ES-I3 (cell line): ENCODE results near the gene ZNF662.

ENCODE experiments used
- H3K36me3 ChIP-seq: 2 replicates; pipeline ENCODE4 v1.6.1; 2013; ENCODE audit warnings: mild to moderate bottlenecking, low read length, control low read depth, moderate library complexity; ENCODE audit not compliant: insufficient read depth
- H3K4me1 ChIP-seq: 2 replicates; pipeline ENCODE4 v1.6.1; 2013; ENCODE audit warnings: mild to moderate bottlenecking, control low read depth, low read length; ENCODE audit not compliant: insufficient read depth
- H3K9ac ChIP-seq: 2 replicates; pipeline ENCODE4 v1.6.1; 2013; ENCODE audit warnings: low read depth, mild to moderate bottlenecking, low read length, moderate library complexity
- H3K9me3 ChIP-seq: 2 replicates; pipeline ENCODE4 v1.6.1; 2013; ENCODE audit warnings: mild to moderate bottlenecking, low read length, moderate library complexity; ENCODE audit not compliant: control insufficient read depth, insufficient read depth

Gene ZNF662

DNA sequence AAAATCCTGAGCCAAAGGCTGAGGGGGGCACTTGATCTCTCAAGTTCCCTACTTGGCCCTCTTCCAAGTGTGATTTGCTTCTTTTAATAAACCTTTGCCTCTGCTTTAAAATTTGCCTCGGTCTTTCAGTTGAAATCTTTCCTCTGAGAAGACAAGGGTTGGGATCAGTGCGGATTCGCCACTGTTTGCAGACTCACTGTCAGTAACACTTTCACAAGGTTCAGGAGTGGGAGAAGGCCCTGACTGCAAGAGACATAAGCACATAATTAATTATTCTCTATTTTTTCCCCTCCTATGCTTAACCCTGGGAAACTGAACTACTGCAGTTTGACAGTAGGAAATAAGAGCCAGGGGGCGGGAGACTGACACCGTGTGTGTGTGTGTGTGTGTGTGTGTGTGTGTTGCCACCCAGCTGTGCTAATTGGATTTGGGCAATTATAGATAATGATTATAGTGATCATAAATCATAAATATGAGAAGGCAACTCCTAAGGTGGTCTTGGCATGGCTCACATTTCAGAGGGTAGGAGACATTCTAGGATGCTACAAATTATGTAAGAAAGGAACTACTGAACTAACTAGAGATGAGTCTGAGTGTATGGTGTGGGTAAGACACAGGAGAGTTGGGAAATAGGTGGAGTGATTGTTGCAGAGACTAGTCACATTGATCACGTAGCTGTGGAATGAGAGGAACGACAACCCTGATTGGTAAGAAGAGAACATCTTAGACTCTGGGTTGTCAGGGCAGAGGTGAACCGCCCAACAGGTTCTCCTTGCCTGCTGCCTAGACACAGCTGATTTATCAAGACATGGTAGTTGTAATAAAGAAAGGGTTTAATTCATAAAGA is 5.5 kb upstream of the ZNF662 start:
- no peaks in the 10 kb centered on the region for H3K36me3 ChIP-seq
- H3K9me3 ChIP-seq: no peaks in the 10 kb centered on the region; the same call in 1 of the 2 replicates
- peaks cover 3% of the 10 kb centered on the region for H3K4me1 ChIP-seq
- no peak overlapping the region for H3K9ac ChIP-seq

DNA sequence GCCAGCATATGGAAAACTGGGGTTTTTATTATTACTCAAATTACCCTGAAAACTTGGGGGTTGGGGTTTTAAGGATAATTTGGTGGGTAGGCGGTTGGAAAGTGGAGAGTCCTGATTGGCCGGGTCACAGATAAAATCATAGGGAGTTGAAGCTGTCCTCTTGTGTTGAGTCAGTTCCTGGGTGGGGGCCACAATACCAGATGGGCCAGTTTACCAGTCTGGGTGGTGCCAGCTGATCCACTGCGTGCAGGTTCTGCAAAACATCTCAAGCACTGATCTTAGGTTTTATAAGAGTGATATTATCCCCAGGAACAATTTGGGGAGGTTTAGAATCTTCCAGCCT is 4.9 kb upstream of the ZNF662 start:
- no peaks in the 10 kb centered on the region; the same call in 1 of the 2 replicates for H3K9me3 ChIP-seq
- no peaks in the 10 kb centered on the region for H3K4me1 ChIP-seq
- H3K9ac ChIP-seq: no peak overlapping the region
- H3K36me3 ChIP-seq: no peaks in the 10 kb centered on the region

DNA sequence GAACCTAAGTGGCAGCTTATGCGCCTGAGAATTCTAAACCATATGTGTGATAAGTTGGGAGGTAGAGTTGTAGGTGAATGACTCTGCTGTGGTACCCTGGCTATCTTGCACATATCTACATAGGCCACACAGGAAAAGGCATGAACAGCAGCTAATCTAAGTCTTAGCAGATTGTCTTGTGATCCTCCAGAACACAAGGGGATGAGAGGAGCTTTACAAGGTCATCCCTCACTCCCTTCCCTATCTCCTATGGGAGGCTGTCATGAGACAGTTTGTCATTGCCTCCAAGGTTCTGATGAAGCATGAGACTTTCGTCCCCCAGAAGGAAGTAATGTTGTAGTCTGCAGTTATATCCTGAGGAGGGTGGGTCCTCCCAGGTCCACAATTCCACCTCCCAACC is 3.7 kb upstream of the ZNF662 start:
- Histone ChIP-seq H3K9ac (no peak overlapping the region), H3K9me3 (no peaks in the 10 kb centered on the region; the same call in 1 of the 2 replicates), H3K4me1 (no peaks in the 10 kb centered on the region), H3K36me3 (no peaks in the 10 kb centered on the region)

DNA sequence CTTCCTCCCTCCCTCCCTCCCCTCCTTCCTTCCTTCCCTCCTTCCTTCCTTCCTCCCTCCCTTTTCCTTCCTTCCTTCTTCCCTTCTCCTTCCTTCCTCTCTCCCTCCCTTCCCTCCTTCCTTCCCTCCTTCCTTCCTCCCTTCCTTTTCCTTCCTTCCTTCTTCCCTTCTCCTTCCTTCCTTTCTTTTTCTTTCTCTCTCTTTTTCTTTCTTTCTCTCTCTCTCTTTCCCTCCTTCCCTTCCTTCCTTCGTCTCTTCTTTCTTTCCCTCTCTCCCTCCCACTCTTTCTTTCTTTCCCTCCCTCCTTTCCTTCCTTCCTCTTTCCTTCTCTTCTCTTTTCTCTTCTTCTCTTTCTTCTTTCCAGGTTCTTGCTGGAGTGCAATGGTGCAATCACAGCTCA is 1.9 kb upstream of the ZNF662 start:
- Histone ChIP-seq H3K4me1 (no peaks in the 10 kb centered on the region), H3K9ac (no peak overlapping the region), H3K36me3 (no peaks in the 10 kb centered on the region), H3K9me3 (no peaks in the 10 kb centered on the region; the same call in 1 of the 2 replicates)

DNA sequence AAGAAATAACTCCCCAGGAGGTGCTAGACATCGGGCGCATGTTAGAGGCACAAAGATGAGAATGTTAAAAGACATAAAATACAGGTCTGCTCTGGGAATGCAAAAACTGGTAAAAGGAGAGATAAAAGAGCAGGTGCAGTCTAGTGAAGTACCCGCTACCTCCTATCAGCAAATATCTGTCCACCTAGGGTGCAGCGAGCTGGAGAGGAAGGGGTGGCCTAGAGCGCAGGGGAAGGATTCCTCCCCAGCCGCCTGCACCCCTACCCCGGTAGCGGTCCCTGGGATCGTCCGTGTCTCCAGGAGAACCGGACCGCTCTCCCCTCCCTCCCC is 237 bp upstream of the ZNF662 start:
- H3K9me3 ChIP-seq: no peaks in the 10 kb centered on the region; the same call in 1 of the 2 replicates
- H3K4me1 ChIP-seq: no peaks in the 10 kb centered on the region
- no peaks in the 10 kb centered on the region for H3K36me3 ChIP-seq
- no peak overlapping the region for H3K9ac ChIP-seq

DNA sequence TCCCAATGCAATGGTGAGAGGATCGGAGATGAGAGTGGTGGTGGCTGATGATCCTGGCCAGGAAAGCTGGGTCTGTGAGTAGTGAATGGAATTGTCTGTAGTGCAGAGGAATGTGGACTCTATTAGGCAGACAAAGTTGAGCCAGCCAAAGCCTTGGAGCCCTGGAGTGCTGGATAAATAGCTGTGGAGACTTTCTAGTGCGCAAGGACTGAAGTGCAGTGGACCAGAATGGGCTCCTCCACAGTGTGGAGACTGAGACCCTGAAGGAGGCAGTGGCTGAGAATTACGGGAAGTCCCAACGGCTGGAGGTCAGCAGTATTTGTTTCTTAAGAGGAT is 874 bp downstream of the ZNF662 start:
- Histone ChIP-seq H3K4me1 (no peaks in the 10 kb centered on the region), H3K9ac (no peak overlapping the region), H3K36me3 (no peaks in the 10 kb centered on the region; the same call in 1 of the 2 replicates), H3K9me3 (no peaks in the 10 kb centered on the region; the same call in 1 of the 2 replicates)

DNA sequence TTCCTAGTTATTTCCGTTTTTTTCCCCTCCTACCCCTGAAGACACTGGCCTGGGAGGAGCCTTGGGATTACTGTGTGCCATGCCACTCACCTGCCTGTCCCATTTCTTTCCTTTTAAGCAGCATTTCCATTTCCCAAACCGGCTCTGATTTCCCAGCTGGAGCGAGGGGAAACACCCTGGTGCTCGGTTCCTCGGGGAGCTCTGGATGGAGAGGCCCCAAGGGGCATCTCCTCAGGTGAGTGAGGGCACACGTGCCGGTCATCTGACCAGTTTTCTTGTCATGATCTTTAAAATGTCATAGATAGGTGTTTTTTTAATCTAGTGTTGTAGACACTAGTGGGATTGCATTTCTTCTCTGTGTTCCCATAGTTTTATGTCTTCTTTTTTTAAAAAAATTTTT is 2.7 kb downstream of the ZNF662 start:
- Histone ChIP-seq H3K36me3 (no peaks in the 10 kb centered on the region; the same call in 1 of the 2 replicates), H3K9me3 (peaks cover 2% of the 10 kb centered on the region; the same call in 1 of the 2 replicates), H3K4me1 (no peaks in the 10 kb centered on the region), H3K9ac (no peak overlapping the region)

DNA sequence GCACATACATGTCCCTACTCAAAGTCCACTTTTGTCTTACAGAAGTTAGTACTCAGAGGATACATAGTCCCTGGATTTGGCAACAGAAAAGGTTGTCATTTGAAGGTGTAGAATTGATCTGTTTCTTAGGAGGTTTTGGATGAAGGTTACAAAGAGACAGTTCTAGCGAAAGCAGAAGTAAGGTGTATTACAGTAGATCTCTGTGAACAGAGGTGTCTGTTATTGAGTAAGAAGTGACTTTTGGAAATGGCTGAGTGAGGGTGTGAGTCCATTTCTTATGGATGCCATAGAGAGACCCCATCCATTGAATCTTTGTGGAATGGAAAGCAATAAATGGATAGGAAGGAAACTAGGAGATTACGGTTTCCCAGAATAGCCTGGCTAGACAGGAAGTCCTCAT is 5.6 kb downstream of the ZNF662 start:
- no peak overlapping the region for H3K9ac ChIP-seq
- H3K36me3 ChIP-seq: no peaks in the 10 kb centered on the region; the same call in 1 of the 2 replicates
- H3K4me1 ChIP-seq: no peaks in the 10 kb centered on the region
- peaks cover 23% of the 10 kb centered on the region for H3K9me3 ChIP-seq

DNA sequence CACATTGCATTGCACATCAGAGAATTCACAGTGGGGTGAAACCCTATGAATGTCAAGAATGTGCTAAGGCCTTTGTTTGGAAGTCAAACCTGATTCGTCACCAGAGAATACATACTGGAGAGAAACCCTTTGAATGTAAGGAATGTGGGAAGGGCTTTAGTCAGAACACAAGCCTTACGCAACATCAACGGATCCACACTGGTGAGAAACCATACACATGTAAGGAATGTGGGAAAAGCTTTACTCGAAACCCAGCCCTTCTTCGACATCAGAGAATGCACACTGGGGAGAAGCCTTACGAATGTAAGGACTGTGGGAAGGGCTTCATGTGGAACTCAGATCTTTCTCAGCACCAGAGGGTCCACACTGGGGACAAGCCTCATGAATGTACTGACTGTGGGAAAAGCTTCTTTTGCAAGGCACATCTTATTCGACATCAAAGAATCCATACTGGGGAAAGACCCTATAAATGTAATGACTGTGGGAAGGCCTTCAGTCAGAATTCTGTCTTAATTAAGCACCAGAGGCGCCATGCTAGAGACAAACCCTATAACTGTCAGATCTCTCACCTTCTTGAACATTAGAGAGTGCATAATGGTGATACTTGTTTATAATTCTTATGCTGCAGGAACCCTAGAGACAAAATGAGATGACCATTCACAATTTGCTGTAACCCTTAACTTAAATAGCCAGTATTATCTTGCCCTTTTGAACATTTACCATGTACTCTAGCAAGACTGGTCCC is 9.0 kb downstream of the ZNF662 start:
- no peaks in the 10 kb centered on the region; the same call in 1 of the 2 replicates for H3K36me3 ChIP-seq
- H3K9ac ChIP-seq: no peak overlapping the region
- peaks cover 29% of the 10 kb centered on the region for H3K9me3 ChIP-seq
- no peaks in the 10 kb centered on the region for H3K4me1 ChIP-seq

DNA sequence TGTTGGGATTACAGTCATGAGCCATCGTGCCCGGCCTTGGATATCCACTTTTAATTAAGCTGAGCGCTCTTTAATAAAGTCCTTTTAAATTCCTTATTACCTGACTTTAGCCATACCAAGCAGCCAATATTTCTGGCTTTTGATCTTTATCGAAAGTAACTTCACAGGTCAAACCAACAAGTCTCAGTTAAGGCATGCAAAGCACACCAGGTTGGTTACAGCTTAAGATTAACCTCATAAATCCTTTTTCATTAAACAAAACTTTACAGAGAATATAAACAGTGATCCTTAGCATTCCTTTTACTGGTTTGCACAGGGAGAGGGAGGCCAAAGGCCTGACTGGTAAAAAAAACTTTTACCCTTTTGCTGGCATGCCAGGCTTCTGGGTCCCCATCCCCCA is 17.7 kb downstream of the ZNF662 start:
- no peaks in the 10 kb centered on the region for H3K36me3 ChIP-seq
- H3K9me3 ChIP-seq: no peaks in the 10 kb centered on the region; the same call in 1 of the 2 replicates
- no peak overlapping the region for H3K9ac ChIP-seq
- H3K4me1 ChIP-seq: no peaks in the 10 kb centered on the region

DNA sequence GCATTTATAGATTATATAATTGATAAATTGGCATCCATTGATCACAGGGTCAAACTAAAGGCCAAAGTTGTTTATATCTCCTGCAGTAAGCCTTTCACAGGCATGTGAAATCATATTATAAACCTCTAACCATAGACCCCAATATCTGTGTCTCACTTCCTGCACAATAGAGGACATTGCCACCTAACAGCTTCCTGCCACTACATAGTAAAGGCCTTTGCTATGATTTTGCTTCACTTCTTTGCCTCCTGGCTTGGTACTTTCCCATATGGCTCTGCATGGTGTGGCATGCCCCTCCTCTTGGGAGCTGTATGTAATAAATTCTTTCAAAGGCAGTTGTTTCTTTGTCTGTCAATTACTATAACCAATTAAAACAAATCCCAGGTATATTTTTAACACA is 20.4 kb downstream of the ZNF662 start:
- Histone ChIP-seq H3K36me3 (no peaks in the 10 kb centered on the region), H3K4me1 (no peaks in the 10 kb centered on the region), H3K9ac (no peak overlapping the region), H3K9me3 (no peaks in the 10 kb centered on the region; the same call in 1 of the 2 replicates)

DNA sequence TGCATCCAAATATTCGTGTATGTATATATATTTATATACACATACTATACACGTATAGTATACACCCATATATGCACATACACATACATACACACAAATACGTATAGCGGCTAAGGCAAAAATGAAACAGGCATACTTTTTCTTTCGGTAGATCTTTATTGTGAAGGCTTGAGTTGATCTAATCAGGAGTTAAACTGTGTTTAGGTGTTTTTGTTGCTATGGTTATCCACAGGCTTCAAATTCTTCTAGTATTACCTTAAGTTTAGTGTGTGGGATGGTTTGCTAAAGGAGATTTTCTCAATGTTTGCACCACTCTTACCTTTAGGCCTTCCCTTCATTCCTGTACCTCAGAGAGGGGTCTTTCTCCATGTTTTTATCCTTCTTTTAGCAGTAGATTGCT is 28.2 kb downstream of the ZNF662 start:
- Histone ChIP-seq H3K9ac (no peak overlapping the region), H3K9me3 (no peaks in the 10 kb centered on the region), H3K4me1 (no peaks in the 10 kb centered on the region), H3K36me3 (no peaks in the 10 kb centered on the region)

DNA sequence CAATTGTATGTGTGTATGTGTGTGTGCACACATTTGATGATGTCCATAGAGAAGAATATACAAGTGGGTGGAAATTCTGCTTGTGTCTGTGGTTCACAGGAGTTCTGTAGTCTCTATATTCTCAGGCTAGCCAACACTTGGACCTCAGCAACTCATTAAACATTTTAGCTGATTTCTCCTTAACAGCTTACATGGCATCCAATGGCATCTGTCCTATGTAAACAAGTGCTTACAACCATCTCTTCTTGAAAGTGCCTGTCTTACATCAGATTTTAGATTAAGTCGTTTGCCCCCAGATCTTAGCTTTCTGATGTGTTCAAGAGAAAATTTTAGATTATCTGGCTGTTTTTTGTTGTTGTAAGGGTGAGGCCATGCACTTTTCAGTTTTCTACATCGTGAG is 29.0 kb downstream of the ZNF662 start:
- no peaks in the 10 kb centered on the region for H3K36me3 ChIP-seq
- no peak overlapping the region for H3K9ac ChIP-seq
- no peaks in the 10 kb centered on the region for H3K4me1 ChIP-seq
- H3K9me3 ChIP-seq: no peaks in the 10 kb centered on the region

DNA sequence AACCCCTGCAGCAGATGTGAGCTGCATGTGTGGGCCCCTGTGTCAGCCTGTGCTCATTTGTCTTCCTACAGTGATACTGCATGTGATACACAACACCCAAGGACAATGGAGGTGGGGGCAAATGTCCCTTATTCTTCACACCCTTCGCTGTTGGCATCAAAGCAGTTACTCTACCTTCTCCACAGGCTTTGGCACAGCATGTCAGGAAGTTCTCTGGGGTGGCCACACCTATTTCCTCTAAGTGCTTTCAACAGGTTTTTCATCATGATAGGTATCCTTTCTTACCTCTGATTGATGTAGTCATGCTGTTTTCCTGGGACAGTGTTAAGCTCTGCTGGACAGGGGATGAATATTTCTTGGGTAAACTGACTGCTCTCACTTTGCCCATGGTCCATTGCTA is 29.5 kb downstream of the ZNF662 start:
- Histone ChIP-seq H3K36me3 (no peaks in the 10 kb centered on the region), H3K9ac (no peak overlapping the region), H3K4me1 (no peaks in the 10 kb centered on the region), H3K9me3 (no peaks in the 10 kb centered on the region)
